Measurements from ENCODE around the gene CTSH.

Gene CTSH

DNA sequence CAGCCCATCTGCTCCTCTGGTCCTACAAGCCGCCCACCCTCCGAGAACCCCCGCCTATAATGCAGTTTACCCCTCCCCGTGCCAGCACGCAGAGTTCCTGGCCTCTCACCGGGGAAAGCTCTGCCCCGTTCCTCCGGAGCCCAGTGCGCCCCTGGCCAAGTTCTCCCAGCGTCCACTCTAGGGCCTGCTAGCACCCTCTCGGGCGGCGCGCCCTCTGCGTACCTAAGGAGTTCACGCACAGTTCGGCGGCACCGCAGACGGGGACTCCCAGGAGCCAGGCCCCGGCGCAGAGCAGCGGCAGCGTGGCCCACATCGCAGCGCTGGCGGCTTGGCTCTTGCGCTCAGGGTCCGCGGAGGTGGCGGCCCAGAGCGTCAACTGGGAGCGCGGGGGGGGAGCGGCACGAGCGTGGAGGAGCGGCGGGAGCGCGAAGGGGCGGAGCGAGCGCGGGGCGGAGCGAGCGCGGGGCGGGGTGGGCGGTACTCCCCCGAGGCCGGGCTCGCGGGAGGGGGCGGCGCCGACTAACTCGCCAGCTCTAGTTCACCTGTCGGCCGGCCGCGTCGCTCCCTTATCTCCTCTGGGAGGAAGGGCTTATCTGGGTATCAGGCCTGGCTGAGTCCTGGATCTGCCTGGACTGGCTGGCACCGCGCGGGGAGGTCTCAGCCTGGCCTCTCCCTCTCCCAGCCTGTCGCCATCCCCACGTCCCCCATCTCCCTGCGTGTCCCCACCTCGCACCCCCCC, at the start of gene CTSH:
TSS of gene CTSH (minus strand) at position 378 of the 739 bp plus-strand sequence. CDS start at position 313, 65 bp downstream.
- peak; percentile 63 to 91 (median 89) for DNase-seq

DNA sequence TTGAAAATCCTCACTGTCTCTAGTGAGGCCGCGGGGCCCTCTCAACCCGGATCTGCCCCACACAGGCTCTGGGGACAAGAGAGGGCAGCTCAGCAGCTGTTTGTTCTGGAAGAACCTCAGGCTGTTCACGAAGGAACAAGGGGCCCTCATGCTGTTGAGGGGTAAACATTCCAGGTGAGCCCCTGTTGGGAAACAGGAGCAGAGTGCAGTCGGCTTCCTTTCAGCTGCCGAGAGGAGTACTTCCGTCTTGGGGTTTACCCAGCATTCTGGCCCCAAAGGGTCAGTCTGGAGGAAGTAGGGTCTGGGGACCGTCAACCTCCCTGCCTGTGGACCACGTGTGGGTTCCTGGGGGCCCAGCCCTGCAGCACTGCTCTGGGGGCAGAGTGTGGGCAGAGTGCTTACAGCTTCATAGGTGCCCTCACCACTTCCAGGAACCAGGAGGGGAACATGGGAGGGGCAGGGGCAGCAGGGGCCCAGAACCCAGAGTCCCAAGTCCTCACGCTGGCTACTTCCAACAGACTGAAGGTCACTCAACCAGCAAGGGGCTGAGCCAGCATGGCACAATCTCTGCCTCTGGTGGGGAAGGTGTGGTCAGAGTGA, 49.2 kb upstream of the CTSH start:
- DNase-seq: no peak

- DNase-seq: no peak
These were observed 48.5 kb upstream of the CTSH start for GRCh38 chr15:78993257-78993930.

- DNase-seq: no peak
These were observed 47.8 kb upstream of the CTSH start for GRCh38 chr15:78992416-78993256.

DNA sequence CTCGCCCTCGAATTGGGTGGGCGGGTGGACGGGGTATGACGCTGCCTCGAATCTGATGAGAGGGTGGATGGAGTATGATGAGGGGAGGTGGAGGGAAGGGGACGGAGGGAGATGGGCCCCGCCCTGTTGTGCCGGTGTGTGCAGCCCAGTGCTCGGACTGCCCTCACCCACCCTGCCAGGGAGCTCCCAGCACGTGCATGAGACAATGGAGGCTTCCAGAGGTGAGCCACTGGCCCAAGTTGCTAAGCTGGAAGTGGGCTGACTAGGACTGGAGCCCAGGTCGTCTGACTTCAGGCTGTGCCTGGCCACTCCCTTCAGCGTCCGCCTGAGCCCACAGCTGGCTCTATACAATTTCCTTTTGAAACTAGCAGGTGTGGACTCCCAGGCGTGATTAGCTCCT, 47.0 kb upstream of the CTSH start:
- DNase-seq: no peak

- DNase-seq: no peak
These were observed 46.6 kb upstream of the CTSH start for GRCh38 chr15:78991476-78991875.

- DNase-seq: no peak
These were observed 45.4 kb upstream of the CTSH start for GRCh38 chr15:78990278-78990677.

- no peak for DNase-seq
These were observed 44.9 kb upstream of the CTSH start for GRCh38 chr15:78989701-78990240.

GRCh38 chr15:78988361-78988911, 43.6 kb upstream of the CTSH start:
- no peak for DNase-seq

DNA sequence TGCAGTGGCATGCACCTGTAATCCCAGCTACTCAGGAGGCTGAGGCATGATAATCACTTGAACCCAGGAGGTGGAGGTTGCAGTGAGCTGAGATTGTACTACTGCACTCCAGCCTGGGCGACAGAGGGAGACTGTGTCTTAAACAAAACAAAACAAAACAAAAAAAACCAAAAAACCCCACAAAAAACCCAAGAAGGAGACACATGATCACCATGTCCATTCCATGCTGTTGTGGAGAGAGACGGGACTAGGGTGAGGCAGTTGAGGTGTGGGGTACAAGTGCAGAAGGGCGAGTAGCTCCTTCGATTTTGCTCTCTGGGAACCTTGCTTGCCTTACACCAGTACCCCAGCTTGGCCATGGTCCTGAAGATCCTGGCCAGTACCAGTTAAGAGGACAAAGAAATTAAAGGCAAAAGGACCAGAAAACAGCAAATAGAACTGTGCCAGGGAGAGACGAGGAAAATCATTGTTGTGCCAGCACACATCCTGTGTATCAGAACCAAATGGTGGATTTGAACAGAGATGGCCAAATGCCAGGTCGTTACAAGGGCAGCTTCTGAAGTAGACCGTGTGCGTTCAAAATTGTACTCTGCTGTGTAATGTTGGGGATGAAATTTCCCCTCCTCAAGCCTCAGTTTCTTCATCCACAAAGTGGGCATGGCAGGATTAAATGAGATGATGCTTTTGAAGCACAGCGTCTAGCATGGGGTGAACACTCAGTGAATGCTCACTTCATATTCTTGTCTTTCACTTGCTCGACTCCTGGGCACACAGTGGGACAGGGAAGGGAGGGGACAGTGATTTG, 42.9 kb upstream of the CTSH start:
- DNase-seq: no peak

GRCh38 chr15:78985859-78986475, 41.1 kb upstream of the CTSH start:
- no peak for DNase-seq

GRCh38 chr15:78984041-78984440, 39.2 kb upstream of the CTSH start:
- no peak for DNase-seq

DNA sequence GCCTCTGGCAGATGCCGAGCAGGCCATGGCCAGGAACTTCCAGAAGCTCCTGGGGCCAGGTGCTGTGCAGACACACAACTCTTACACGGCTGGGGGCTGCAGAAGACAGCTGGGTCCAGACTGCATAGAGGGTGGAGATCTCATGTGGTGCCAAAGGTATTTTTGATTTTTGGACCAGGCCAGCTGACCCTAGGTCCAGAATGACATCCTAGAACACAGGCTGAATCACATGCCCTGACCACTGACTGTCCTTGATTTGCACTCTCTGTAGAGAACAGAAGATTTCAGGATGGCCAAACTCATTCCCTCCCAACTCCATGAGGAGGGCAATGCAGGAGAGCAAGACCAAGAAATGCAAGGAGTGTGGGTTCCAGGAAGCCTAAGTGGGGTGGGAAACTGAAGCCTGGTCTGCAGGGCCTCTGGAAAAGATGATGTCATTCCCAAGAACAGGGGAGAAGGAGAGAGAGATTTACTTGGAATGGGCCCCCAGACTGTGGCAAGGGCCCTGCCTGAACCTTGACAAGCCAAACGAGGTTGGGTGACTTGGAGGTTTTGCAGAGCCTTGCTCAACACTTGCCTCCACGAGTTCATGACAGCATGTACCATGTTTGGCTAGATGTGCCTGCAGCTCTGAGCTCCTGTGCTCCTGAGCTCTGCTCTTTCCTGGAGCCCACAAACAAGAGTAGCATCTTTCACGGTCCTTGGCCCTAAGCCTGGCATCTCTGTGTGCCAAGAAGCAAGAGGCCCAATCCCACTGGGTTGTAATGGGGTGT, 38.5 kb upstream of the CTSH start:
- no peak for DNase-seq

DNA sequence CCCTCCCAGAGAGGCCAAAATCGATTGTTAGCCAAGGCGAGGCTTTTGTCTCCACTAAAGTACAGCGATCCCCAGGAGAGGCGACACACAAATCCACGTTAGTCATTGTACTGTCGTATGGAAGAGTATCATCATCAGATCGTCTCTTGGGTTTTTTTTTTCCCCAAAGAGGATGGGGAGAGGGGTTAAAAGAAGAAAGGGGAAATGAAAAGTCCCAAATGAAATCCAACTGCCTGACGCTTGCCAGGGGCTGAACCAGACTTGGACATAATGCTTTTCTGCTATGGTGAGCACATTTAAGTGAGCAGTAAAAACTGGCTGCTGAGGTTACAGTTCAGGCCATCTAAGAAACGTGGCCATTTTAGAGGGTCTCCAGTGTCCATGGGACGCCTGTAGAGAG, 37.9 kb upstream of the CTSH start:
- no peak for DNase-seq

GRCh38 chr15:78981532-78982313, 36.9 kb upstream of the CTSH start:
- DNase-seq: no peak

DNA sequence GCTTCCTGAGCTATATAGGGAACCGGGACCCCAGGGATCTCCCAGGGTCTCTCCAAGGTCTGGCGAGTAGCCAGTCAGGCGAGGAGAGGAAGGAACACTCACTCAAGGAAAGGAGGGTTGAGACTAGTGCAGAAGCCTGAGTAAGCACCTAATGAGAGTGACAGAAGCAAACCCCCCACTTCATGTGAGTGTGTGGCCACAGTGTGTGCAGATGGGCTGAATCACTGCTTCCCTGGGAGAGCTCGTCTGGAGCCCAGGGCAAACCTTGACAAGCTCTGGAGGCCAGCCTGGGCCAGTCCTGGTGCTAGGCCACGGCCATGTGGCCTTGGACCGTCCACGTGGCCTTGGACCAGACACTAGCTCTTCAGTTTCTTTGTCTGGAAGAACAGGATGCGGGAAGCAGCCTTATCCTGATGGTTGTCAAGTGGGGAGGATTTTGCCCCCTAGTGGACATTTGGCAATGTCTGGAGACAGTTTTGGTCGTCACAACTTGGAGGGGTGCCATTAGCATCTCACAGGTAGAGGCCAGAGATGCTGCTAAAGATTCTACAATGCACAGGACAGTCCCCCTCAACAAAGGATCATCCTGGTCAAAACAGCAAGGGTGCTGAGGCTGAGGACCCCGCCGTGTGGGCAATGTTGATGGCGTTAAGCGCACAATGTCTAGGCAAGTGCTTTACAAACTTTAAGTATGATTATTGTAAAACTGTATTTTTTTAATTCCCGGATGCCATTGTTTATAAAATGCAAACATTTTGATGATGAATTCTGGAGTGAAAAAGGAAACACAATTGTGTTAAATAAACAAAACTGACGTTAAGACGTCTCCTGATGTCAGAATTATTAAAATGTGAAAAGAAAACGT, 34.8 kb upstream of the CTSH start:
- DNase-seq: peak; percentile 36 to 83 (median 57)

GRCh38 chr15:78978601-78979179, 33.8 kb upstream of the CTSH start:
- no peak for DNase-seq
